SH-SY5Y (cell line): Measurements from ENCODE around the gene NPM1.

Experiments used
- GATA2 ChIP-seq: IDR thresholded peaks from 2 replicates; pipeline ENCODE4 v1.6.1; 2011; ENCODE audit warnings: mild to moderate bottlenecking, low read depth, low read length
- GATA3 ChIP-seq: IDR thresholded peaks from 2 replicates; pipeline ENCODE4 v1.6.1; 2011; ENCODE audit warnings: low read depth, mild to moderate bottlenecking, low read length, moderate library complexity

- no peak for TF ChIP-seq GATA3
- TF ChIP-seq GATA2 = no peak
These were observed 21.8 kb downstream of the NPM1 start for GRCh38 chr5:171409164-171410136.
